ENCODE results near the gene KLHL5.

KLHL5 gene

DNA sequence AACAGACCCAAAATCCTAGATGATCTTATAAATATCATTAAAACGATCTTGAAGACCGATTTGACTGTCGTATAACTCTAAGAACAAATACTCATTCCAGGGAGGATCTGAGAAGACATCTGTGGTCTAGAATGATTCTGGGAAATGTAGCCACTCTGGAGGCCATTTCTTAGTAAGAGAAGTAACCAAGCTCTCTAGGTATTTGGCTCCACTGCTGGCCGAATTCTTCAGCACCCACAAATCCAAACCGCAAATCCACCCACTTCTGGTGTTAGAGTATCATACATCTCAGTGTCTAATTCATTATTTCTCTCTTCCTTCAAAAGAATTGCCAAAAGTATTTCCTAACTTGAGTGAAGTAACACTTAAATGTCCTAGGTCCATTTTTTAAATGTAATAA, 23.9 kb downstream of the KLHL5 start:
- no peak for DNase-seq (ENCODE audit: extremely low read depth, insufficient read length)
- TF ChIP-seq, protein P1, sequence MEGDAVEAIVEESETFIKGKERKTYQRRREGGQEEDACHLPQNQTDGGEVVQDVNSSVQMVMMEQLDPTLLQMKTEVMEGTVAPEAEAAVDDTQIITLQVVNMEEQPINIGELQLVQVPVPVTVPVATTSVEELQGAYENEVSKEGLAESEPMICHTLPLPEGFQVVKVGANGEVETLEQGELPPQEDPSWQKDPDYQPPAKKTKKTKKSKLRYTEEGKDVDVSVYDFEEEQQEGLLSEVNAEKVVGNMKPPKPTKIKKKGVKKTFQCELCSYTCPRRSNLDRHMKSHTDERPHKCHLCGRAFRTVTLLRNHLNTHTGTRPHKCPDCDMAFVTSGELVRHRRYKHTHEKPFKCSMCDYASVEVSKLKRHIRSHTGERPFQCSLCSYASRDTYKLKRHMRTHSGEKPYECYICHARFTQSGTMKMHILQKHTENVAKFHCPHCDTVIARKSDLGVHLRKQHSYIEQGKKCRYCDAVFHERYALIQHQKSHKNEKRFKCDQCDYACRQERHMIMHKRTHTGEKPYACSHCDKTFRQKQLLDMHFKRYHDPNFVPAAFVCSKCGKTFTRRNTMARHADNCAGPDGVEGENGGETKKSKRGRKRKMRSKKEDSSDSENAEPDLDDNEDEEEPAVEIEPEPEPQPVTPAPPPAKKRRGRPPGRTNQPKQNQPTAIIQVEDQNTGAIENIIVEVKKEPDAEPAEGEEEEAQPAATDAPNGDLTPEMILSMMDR (IDR thresholded peaks at IDR 0.05; ENCODE audit: insufficient read depth, low read length, poor library complexity, severe bottlenecking): no peak
- H3K4me3 ChIP-seq (replicated peaks; ENCODE audit: low read depth, low read length): no peak overlapping the region
- peaks cover 4% of the 10 kb centered on the region for H3K36me3 ChIP-seq (ENCODE audit: control insufficient read depth, insufficient read depth, low read length)
- no peaks in the 10 kb centered on the region for H3K27me3 ChIP-seq (replicated peaks; ENCODE audit: control insufficient read depth, insufficient read depth, low read length)

DNA sequence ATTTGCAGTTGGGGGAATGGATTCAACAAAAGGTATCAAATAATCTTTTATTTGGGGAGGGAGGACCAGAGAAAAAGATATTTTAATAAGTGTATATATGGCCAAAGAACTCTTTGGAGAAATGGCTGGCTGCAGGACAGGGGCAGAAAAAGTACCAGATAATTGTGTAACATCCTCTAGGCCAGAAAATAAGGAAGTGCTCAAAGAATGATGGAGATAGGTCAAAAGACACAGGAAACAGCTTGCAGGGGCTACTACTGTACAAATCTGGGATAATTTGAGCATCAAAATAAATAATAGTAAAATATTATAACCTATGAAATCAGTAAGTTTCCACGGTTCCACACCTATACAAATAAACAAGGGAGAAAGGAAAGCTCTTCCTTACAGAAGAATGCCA, 34.8 kb downstream of the KLHL5 start:
- Histone ChIP-seq H3K4me3 (replicated peaks; ENCODE audit: low read depth, low read length) (no peak overlapping the region), H3K36me3 (ENCODE audit: control insufficient read depth, insufficient read depth, low read length) (no peaks in the 10 kb centered on the region), H3K27me3 (replicated peaks; ENCODE audit: control insufficient read depth, insufficient read depth, low read length) (no peaks in the 10 kb centered on the region)
- TF ChIP-seq, protein P1 (IDR thresholded peaks at IDR 0.05; ENCODE audit: insufficient read depth, low read length, poor library complexity, severe bottlenecking): no peak
- DNase-seq (ENCODE audit: extremely low read depth, insufficient read length): no peak

DNA sequence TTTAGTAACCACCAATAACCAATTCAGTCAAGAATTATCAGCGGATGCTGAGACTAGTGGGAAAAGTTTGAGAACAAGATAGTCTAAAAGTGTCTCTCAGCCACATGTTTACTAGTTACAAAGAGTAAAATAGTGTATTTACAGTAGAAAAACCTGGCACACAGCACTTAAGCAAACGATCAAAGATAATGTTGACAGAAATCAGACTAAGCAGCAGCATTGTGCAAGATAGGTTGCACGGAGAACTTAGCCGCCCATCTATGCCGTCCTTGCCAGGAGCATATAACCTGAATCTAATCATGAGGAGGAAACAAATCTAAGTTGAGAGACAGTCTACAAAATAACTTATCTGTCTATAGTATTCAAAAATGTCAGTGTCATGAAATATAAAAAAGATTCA, 35.3 kb downstream of the KLHL5 start:
- no peak for DNase-seq (ENCODE audit: extremely low read depth, insufficient read length)
- Histone ChIP-seq H3K4me3 (replicated peaks; ENCODE audit: low read depth, low read length) (no peak overlapping the region), H3K27me3 (replicated peaks; ENCODE audit: control insufficient read depth, insufficient read depth, low read length) (no peaks in the 10 kb centered on the region), H3K36me3 (ENCODE audit: control insufficient read depth, insufficient read depth, low read length) (no peaks in the 10 kb centered on the region)
- TF ChIP-seq, protein P1 (IDR thresholded peaks at IDR 0.05; ENCODE audit: insufficient read depth, low read length, poor library complexity, severe bottlenecking): no peak

DNA sequence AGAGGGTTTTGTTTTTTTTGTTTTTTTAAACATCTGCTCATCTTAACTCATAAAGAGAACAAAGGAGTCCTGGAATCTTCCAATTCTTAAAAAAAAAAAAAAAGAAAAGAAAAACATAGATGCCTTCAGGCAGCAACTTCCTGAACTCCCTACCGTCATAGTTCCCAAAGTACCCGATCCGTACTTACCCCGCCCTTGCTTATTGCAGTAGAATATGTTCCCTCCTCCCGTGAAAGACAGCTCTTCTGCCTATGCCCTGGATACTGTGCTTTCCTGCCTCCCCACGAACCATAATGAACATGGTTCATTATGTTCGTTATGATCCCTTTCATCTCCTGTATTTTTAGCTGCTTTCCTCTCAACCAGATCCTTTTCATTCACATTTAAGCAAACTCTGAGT, 40.3 kb downstream of the KLHL5 start:
- TF ChIP-seq, protein P1 (IDR thresholded peaks at IDR 0.05; ENCODE audit: insufficient read depth, low read length, poor library complexity, severe bottlenecking): no peak
- no peaks in the 10 kb centered on the region for H3K27me3 ChIP-seq (replicated peaks; ENCODE audit: control insufficient read depth, insufficient read depth, low read length)

DNA sequence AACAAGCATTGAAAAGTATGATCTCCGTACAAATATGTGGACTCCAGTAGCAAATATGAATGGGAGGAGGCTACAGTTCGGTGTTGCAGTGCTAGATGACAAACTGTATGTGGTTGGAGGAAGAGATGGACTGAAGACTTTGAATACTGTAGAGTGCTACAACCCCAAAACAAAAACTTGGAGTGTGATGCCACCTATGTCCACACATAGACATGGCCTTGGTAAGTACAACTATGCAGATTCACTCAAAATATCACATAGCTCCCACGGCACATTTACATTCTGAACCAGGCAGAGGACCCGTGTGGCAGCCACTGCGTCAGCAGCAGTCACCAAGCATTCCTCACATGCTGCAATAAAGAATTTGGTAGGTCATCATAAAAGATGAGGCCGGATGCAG, 41.3 kb downstream of the KLHL5 start:
- no peak for DNase-seq (ENCODE audit: extremely low read depth, insufficient read length)
- Histone ChIP-seq H3K4me3 (replicated peaks; ENCODE audit: low read depth, low read length) (no peak overlapping the region), H3K27me3 (replicated peaks; ENCODE audit: control insufficient read depth, insufficient read depth, low read length) (no peaks in the 10 kb centered on the region), H3K36me3 (ENCODE audit: control insufficient read depth, insufficient read depth, low read length) (peaks cover 2% of the 10 kb centered on the region)
- TF ChIP-seq, protein P1 (IDR thresholded peaks at IDR 0.05; ENCODE audit: insufficient read depth, low read length, poor library complexity, severe bottlenecking): no peak

More for the DNA sequence above, 40.3 kb downstream of the KLHL5 start:
- DNase-seq (ENCODE audit: extremely low read depth, insufficient read length): no peak
- Histone ChIP-seq H3K4me3 (replicated peaks; ENCODE audit: low read depth, low read length) (no peak overlapping the region), H3K36me3 (ENCODE audit: control insufficient read depth, insufficient read depth, low read length) (peaks cover 2% of the 10 kb centered on the region)

DNA sequence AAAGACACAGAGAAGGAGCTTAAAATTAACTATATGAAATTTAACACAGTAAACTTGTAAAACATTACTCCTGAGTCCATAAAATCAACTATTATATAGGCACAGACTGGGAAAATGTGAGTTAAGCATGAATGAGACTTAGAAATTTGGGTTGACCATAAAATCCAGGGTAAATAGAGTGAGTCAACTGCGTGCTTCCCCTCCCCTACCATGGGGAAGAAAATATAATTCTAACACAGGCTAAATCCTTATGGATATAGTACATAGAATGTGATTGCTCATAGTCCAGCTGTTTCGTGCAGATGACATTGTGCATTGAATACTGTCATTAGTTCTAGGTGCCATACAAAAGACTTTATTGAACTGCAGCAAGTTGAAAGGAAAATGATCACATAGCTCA, 42.2 kb downstream of the KLHL5 start:
- no peak for DNase-seq (ENCODE audit: extremely low read depth, insufficient read length)
- TF ChIP-seq, protein P1 (IDR thresholded peaks at IDR 0.05; ENCODE audit: insufficient read depth, low read length, poor library complexity, severe bottlenecking): no peak
- Histone ChIP-seq H3K36me3 (ENCODE audit: control insufficient read depth, insufficient read depth, low read length) (peaks cover 2% of the 10 kb centered on the region), H3K27me3 (replicated peaks; ENCODE audit: control insufficient read depth, insufficient read depth, low read length) (no peaks in the 10 kb centered on the region), H3K4me3 (replicated peaks; ENCODE audit: low read depth, low read length) (no peak overlapping the region)
